Ishikawa (cell line): Measurements from ENCODE around the gene QSOX1.
A peak's percentile ranks its signal among the peaks of the same experiment; 100 is the strongest.

Experiments
- CEBPB ChIP-seq: IDR thresholded peaks from 2 replicates; pipeline ENCODE4 v1.6.1; 2012
- CREB1 ChIP-seq: IDR thresholded peaks from 2 replicates; pipeline ENCODE4 v1.6.1; 2012; ENCODE audit warnings: low read depth
- EGR1 ChIP-seq: IDR thresholded peaks from 2 replicates; pipeline ENCODE4 v1.6.1; 2012
- EP300 ChIP-seq: IDR thresholded peaks from 2 replicates; pipeline ENCODE4 v1.6.1; 2012; ENCODE audit warnings: borderline replicate concordance
- FOXM1 ChIP-seq: IDR thresholded peaks from 2 replicates; pipeline ENCODE4 v1.6.1; 2012; ENCODE audit warnings: low read depth, borderline replicate concordance
- MAX ChIP-seq: IDR thresholded peaks from 2 replicates; pipeline ENCODE4 v1.6.1; 2012
- NFIC ChIP-seq: IDR thresholded peaks from 2 replicates; pipeline ENCODE4 v1.6.1; 2012
- RAD21 ChIP-seq: IDR thresholded peaks from 2 replicates; pipeline ENCODE4 v1.6.1; 2012; ENCODE audit warnings: low read depth
- TAF1 ChIP-seq: IDR thresholded peaks from 2 replicates; pipeline ENCODE4 v1.6.1; 2012; ENCODE audit warnings: low read depth, mild to moderate bottlenecking
- TCF12 ChIP-seq: IDR thresholded peaks from 2 replicates; pipeline ENCODE4 v1.6.1; 2012; ENCODE audit warnings: low read depth
- TEAD4 ChIP-seq: IDR thresholded peaks from 2 replicates; pipeline ENCODE4 v1.6.1; 2012
- USF1 ChIP-seq: IDR thresholded peaks from 2 replicates; pipeline ENCODE4 v1.6.1; 2012
- YY1 ChIP-seq: IDR thresholded peaks from 2 replicates; pipeline ENCODE4 v1.6.1; 2012; ENCODE audit warnings: low read depth
- ZBTB7A ChIP-seq: IDR thresholded peaks from 2 replicates; pipeline ENCODE4 v1.6.1; 2012; ENCODE audit warnings: low read depth
- TF ChIP-seq, protein P1 (sequence below): IDR thresholded peaks from 2 replicates; pipeline ENCODE4 v1.6.1; 2012; ENCODE audit warnings: low read depth, mild to moderate bottlenecking

QSOX1 gene

GRCh38 chr1:180187626-180188025 lies 33.0 kb downstream of the QSOX1 start:
- no peak for TF ChIP-seq TEAD4
- TF ChIP-seq FOXM1 = no peak
- TF ChIP-seq CEBPB = no peak
- TF ChIP-seq MAX = no peak
- TF ChIP-seq, protein P1, sequence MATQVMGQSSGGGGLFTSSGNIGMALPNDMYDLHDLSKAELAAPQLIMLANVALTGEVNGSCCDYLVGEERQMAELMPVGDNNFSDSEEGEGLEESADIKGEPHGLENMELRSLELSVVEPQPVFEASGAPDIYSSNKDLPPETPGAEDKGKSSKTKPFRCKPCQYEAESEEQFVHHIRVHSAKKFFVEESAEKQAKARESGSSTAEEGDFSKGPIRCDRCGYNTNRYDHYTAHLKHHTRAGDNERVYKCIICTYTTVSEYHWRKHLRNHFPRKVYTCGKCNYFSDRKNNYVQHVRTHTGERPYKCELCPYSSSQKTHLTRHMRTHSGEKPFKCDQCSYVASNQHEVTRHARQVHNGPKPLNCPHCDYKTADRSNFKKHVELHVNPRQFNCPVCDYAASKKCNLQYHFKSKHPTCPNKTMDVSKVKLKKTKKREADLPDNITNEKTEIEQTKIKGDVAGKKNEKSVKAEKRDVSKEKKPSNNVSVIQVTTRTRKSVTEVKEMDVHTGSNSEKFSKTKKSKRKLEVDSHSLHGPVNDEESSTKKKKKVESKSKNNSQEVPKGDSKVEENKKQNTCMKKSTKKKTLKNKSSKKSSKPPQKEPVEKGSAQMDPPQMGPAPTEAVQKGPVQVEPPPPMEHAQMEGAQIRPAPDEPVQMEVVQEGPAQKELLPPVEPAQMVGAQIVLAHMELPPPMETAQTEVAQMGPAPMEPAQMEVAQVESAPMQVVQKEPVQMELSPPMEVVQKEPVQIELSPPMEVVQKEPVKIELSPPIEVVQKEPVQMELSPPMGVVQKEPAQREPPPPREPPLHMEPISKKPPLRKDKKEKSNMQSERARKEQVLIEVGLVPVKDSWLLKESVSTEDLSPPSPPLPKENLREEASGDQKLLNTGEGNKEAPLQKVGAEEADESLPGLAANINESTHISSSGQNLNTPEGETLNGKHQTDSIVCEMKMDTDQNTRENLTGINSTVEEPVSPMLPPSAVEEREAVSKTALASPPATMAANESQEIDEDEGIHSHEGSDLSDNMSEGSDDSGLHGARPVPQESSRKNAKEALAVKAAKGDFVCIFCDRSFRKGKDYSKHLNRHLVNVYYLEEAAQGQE = no peak
- TF ChIP-seq TAF1 = no peak
- no peak for TF ChIP-seq RAD21
- TF ChIP-seq EP300 = no peak
- no peak for TF ChIP-seq TCF12

- TF ChIP-seq EP300 = no peak
- TF ChIP-seq RAD21 = peak; percentile 82
- peak; percentile 35; the same call in 1 of the 2 replicates for TF ChIP-seq NFIC
- TF ChIP-seq TAF1 = no peak
- no peak for TF ChIP-seq EGR1
- no peak for TF ChIP-seq ZBTB7A
- TF ChIP-seq FOXM1 = no peak
- no peak for TF ChIP-seq TEAD4
- 0 out of 2 replicates have a peak, but pooled peaks have one; percentile 22 for TF ChIP-seq MAX
- no peak for TF ChIP-seq TCF12
- TF ChIP-seq CREB1 = no peak
- TF ChIP-seq, protein P1 = no peak
Observed at GRCh38 chr1:180188091-180188506, 33.4 kb downstream of the QSOX1 start.

DNA sequence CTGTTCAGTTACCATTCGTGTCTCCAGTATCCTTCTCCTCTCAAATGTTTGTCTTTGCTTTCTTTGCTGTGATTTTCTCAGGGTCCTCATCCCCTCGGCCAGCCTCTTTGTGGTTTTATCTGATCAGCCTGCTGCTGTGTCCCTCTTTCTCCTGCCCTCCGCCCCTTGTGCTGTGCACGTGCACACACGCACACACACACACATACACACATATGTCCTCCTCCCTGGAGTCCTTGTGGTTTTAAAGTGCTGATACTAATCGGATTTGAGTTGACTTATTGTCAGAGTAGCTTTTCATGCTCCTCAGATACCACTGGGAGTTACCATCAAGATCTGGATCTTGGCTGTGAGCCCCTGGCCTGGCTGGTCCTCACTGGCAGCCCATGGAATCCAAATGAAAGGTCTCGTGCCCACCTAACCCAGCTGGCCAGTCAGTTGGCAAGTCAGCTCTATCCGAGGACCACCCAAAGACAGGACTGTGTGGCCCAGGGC lies 34.1 kb downstream of the QSOX1 start:
- TF ChIP-seq YY1 (no peak), EGR1 (no peak), EP300 (no peak), USF1 (no peak), ZBTB7A (no peak), TAF1 (no peak), CEBPB (no peak), TEAD4 (no peak), TCF12 (no peak), NFIC (no peak)
- TF ChIP-seq, protein P1 = no peak

DNA sequence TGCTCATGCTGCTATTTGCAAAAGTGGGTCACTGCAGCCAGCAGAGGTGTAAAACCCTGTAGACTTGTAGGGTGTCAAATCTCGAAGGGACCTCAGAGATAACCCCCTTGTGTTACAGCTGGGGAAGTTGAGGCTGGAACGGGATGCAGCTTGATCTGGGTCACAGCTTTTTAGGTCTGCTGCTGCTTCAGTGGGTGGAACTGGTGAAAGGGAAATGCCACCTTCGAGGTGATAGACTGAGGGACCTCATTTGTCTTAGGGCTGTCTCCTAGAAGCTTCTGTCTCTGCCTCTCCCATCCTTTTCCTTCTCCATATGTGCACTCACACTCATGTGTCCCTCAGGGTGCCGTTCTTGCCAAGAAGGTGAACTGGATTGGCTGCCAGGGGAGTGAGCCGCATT lies 35.4 kb downstream of the QSOX1 start:
- no peak for TF ChIP-seq RAD21
- TF ChIP-seq EGR1 = no peak
- TF ChIP-seq, protein P1 = no peak
- TF ChIP-seq ZBTB7A = no peak
- TF ChIP-seq EP300 = no peak
- no peak for TF ChIP-seq CEBPB
- TF ChIP-seq YY1 = no peak
- TF ChIP-seq NFIC = no peak
- no peak for TF ChIP-seq TAF1
- TF ChIP-seq TEAD4 = no peak
- TF ChIP-seq CREB1 = no peak
